HCT116 (cell line): Measurements from ENCODE around the gene HYAL1. TPM values are rescaled to one million over a fixed set of nuclear protein-coding genes. Genes with fewer than 3 reads are reported as not detected.
A peak's percentile ranks its signal among the peaks of the same experiment; 100 is the strongest.

Experiments used
- ATAC-seq: fragments of 200-7000 bp; cut with Tn5 transposase; 2 replicates; pipeline ENCODE4 v1.9.1; 2020; ENCODE audit warnings: mild to moderate bottlenecking, moderate library complexity
- BruUV-seq: library from RNA; stranded (reverse); fragments of 400-500 nt; replicated peaks from 2 replicates; lab custom pipeline; 2021; lab: Mats Ljungman, UMichigan
- CTCF ChIA-PET: fragments of 300-600 bp; sonication (Branson Sonifier 250); formaldehyde crosslinking; loops from one replicate; lab custom pipeline; 2021; ENCODE audit warnings: antibody characterized with exemption; lab: Charles Lee
- POLR2A ChIA-PET: fragments of 300-600, 350-600 bp; sonication (Branson Sonifier 250); formaldehyde crosslinking; loops from one replicate; lab custom pipeline; 2021; ENCODE audit warnings: antibody characterized with exemption; lab: Charles Lee
- RAD21 ChIA-PET, 2 experiments: fragments of 300-600 bp; sonication (Branson Sonifier 250); formaldehyde crosslinking; loops; one replicate each; lab custom pipeline; 2023; ENCODE audit warnings: low total read pairs in 2 of 2; ENCODE audit not compliant: uncharacterized antibody in 2 of 2, unreplicated experiment in 2 of 2, low non-redundant PET in 1 of 2; lab: Charles Lee
- DNase-seq: peaks from one replicate; pipeline ENCODE4 v3.0.0-alpha.2; 2010; ENCODE audit warnings: low read depth, low spot score
- H2AFZ ChIP-seq: fragments of 200-600 bp; shearing (Covaris generic), sonication (generic); 2 replicates; pipeline ENCODE4 v1.6.1; 2017; ENCODE audit warnings: low read depth, mixed run types, mixed read lengths, antibody characterized with exemption, low read length; ENCODE audit not compliant: poor library complexity, severe bottlenecking
- H3K27ac ChIP-seq: 2 replicates; pipeline ENCODE4 v1.5.1; 2012; ENCODE audit warnings: low read depth, low read length
- H3K27me3 ChIP-seq: fragments of 200-600 bp; sonication (generic); 2 replicates; pipeline ENCODE4 v1.6.1; 2016; ENCODE audit warnings: mixed run types, low read length, mixed read lengths; ENCODE audit not compliant: insufficient read depth
- H3K36me3 ChIP-seq, 2 experiments: fragments of 200-500 bp in 1 of 2; fragments of 200-600 bp in 1 of 2; sonication (Bioruptor generic) in 1 of 2; sonication (generic) in 1 of 2; 2 replicates each; pipeline versions ENCODE4 v1.5.1 to v1.6.1; 2014 to 2016; ENCODE audit warnings: low read length in 2 of 2, inconsistent platforms in 1 of 2, mixed read lengths in 1 of 2, mixed run types in 1 of 2; ENCODE audit not compliant: insufficient read depth in 2 of 2, control insufficient read depth in 1 of 2
- H3K4me1 ChIP-seq, 2 experiments: fragments of 200-600 bp in 1 of 2; sonication (generic) in 1 of 2; 2 replicates each; pipeline versions ENCODE4 v1.5.1 to v1.6.1; 2012 to 2017; ENCODE audit warnings: low read length in 2 of 2, inconsistent platforms in 1 of 2, mild to moderate bottlenecking in 1 of 2, mixed read lengths in 1 of 2, mixed run types in 1 of 2, moderate library complexity in 1 of 2; ENCODE audit not compliant: insufficient read depth in 2 of 2, control insufficient read depth in 1 of 2
- H3K4me2 ChIP-seq: fragments of 200-600 bp; sonication (generic); 2 replicates; pipeline ENCODE4 v1.6.1; 2017; ENCODE audit warnings: mixed run types, low read length, mixed read lengths
- H3K4me3 ChIP-seq, 2 experiments: fragments of 200-600 bp in 1 of 2; sonication (generic) in 1 of 2; replicated peaks in 1 of 2; 2 replicates each; pipeline ENCODE4 v1.5.1; 2011 to 2016; ENCODE audit warnings: low read length in 2 of 2, control low read depth in 1 of 2, low read depth in 1 of 2, mild to moderate bottlenecking in 1 of 2, mixed read lengths in 1 of 2, mixed run types in 1 of 2
- H3K79me2 ChIP-seq: fragments of 200-600 bp; sonication (generic); 2 replicates; pipeline ENCODE4 v1.6.1; 2017; ENCODE audit warnings: mild to moderate bottlenecking, mixed run types, low read length, moderate library complexity, mixed read lengths; ENCODE audit not compliant: insufficient read depth
- H3K9ac ChIP-seq: fragments of 200-600 bp; sonication (generic); 2 replicates; pipeline ENCODE4 v1.6.1; 2016; ENCODE audit warnings: low read length, mixed read lengths
- H3K9me2 ChIP-seq: fragments of 200-600 bp; sonication (generic), shearing (Covaris generic); 2 replicates; pipeline ENCODE4 v1.6.1; 2017; ENCODE audit warnings: mixed run types, mild to moderate bottlenecking, moderate library complexity; ENCODE audit not compliant: insufficient read depth
- H3K9me3 ChIP-seq, 2 experiments: fragments of 200-500 bp in 1 of 2; fragments of 200-600 bp in 1 of 2; sonication (Bioruptor generic) in 1 of 2; sonication (generic) in 1 of 2; 2 replicates each; pipeline ENCODE4 v1.6.1; 2014 to 2017; ENCODE audit warnings: low read length in 2 of 2, mixed read lengths in 2 of 2, inconsistent platforms in 1 of 2, low read depth in 1 of 2, mild to moderate bottlenecking in 1 of 2, mixed run types in 1 of 2, moderate library complexity in 1 of 2; ENCODE audit not compliant: control insufficient read depth in 1 of 2, insufficient read depth in 1 of 2
- H4K20me1 ChIP-seq: fragments of 200-600 bp; sonication (generic), shearing (Covaris generic); 2 replicates; pipeline ENCODE4 v1.6.1; 2017; ENCODE audit warnings: mixed run types, mild to moderate bottlenecking, moderate library complexity; ENCODE audit not compliant: insufficient read depth
- CBX3 ChIP-seq: IDR thresholded peaks from 2 replicates; pipeline ENCODE4 v1.6.1; 2012; ENCODE audit warnings: low read depth
- CEBPB ChIP-seq: IDR thresholded peaks from 2 replicates; pipeline ENCODE4 v1.6.1; 2012; ENCODE audit warnings: low read depth
- CTCF ChIP-seq, 3 experiments: fragments of 200-600 bp in 1 of 3; sonication (generic) in 1 of 3; IDR thresholded peaks in 2 of 3; conservative IDR thresholded peaks in 1 of 3; 2 replicates each; pipeline ENCODE4 v1.5.1; 2012 to 2017; ENCODE audit warnings: low read depth in 2 of 3, low read length in 2 of 3, antibody characterized with exemption in 1 of 3, borderline replicate concordance in 1 of 3, control low read depth in 1 of 3, mild to moderate bottlenecking in 1 of 3, mixed read lengths in 1 of 3, mixed run types in 1 of 3, moderate library complexity in 1 of 3; ENCODE audit not compliant: insufficient read depth in 1 of 3
- EGR1 ChIP-seq: IDR thresholded peaks from 2 replicates; pipeline ENCODE4 v1.6.1; 2012; ENCODE audit warnings: low read depth
- ELF1 ChIP-seq: IDR thresholded peaks from 2 replicates; pipeline ENCODE4 v1.6.1; 2012; ENCODE audit warnings: low read depth, borderline replicate concordance
- EZH2 ChIP-seq: fragments of 200-600 bp; sonication (generic); IDR thresholded peaks from 2 replicates; pipeline ENCODE4 v1.6.1; 2017; ENCODE audit warnings: antibody characterized with exemption, mixed run types
- EZH2phosphoT487 ChIP-seq: fragments of 200-600 bp; IDR thresholded peaks from 2 replicates; pipeline ENCODE4 v1.6.1; 2018; ENCODE audit warnings: antibody characterized with exemption, borderline replicate concordance
- FOSL1 ChIP-seq: IDR thresholded peaks from 2 replicates; pipeline ENCODE4 v1.6.1; 2012; ENCODE audit warnings: low read depth
- JUND ChIP-seq: IDR thresholded peaks from 2 replicates; pipeline ENCODE4 v1.6.1; 2012
- RAD21 ChIP-seq: IDR thresholded peaks from 2 replicates; pipeline ENCODE4 v1.6.1; 2012; ENCODE audit warnings: low read depth, mild to moderate bottlenecking
- SIN3A ChIP-seq: IDR thresholded peaks from 2 replicates; pipeline ENCODE4 v1.6.1; 2012; ENCODE audit warnings: low read depth
- SP1 ChIP-seq: IDR thresholded peaks from 2 replicates; pipeline ENCODE4 v1.6.1; 2012; ENCODE audit warnings: low read depth
- SRF ChIP-seq: IDR thresholded peaks from 2 replicates; pipeline ENCODE4 v1.6.1; 2012; ENCODE audit warnings: low read depth
- TCF7L2 ChIP-seq: IDR thresholded peaks from 2 replicates; pipeline ENCODE4 v1.7.0; 2011; ENCODE audit warnings: borderline replicate concordance, inconsistent platforms; ENCODE audit not compliant: insufficient read depth, insufficient read length; ENCODE audit errors: extremely low read depth
- YY1 ChIP-seq: IDR thresholded peaks from 2 replicates; pipeline ENCODE4 v1.6.1; 2011; ENCODE audit warnings: low read length, low read depth, moderate library complexity, mild to moderate bottlenecking; ENCODE audit not compliant: insufficient replicate concordance; ENCODE audit errors: extremely low read depth
- ZFX ChIP-seq: fragments of 450-650 bp; IDR thresholded peaks from 2 replicates; pipeline ENCODE4 v1.6.1; 2017
- ZNF274 ChIP-seq: fragments of 200-500 bp; sonication (Bioruptor generic); IDR thresholded peaks from 2 replicates; pipeline ENCODE4 v1.6.1; 2014; ENCODE audit warnings: mild to moderate bottlenecking, low read depth, low read length, inconsistent platforms
- intact Hi-C: fragments of 100-400 bp; cut with micrococcal nuclease; formaldehyde crosslinking; loops from 2 replicates; pipeline ENCODE4 v1.10.0; 2022
- total RNA-seq: library from RNA; stranded (reverse); gene quantifications from one replicate; pipeline ENCODE4 v1.2.1, GENCODE V29; 2021; ENCODE audit not compliant: unreplicated experiment

Gene HYAL1
- total RNA-seq, 1 experiment from 2014 or later, result 6.1 TPM

GRCh38 chr3:50314816-50315215 is 11.4 kb upstream of the HYAL1 start:
- intact Hi-C loops, result no loop called here
- H3K4me1 ChIP-seq, result peaks cover 55 to 74% of the 10 kb centered on the region in 2 experiments
- H3K27me3 ChIP-seq, result no peaks in the 10 kb centered on the region
- RAD21 ChIA-PET, result no interaction called here
- H4K20me1 ChIP-seq, result no peaks in the 10 kb centered on the region
- TF ChIP-seq ZNF274, result no peak
- TF ChIP-seq RAD21, result no peak
- TF ChIP-seq, all 23 proteins: peak for 0
- ATAC-seq (no peak), DNase-seq (no peak)
- Histone ChIP-seq H3K9me3 (no peaks in the 10 kb centered on the region), H2AFZ (no peak overlapping the region), H3K9me2 (no peaks in the 10 kb centered on the region), H3K79me2 (peaks cover 39% of the 10 kb centered on the region), H3K27ac (no peak overlapping the region), H3K36me3 (peaks cover 2 to 17% of the 10 kb centered on the region in 2 experiments; a peak in 1 of 4 replicates), H3K4me3 (no peak overlapping the region), H3K4me2 (0 out of 2 replicates have a peak overlapping the region, but pooled peaks have one; percentile 92), H3K9ac (no peak overlapping the region)
- ChIA-PET CTCF (no interaction called here), POLR2A (interaction anchor here (1.6 to 2.1 kb wide), 3 partner anchors 12 to 23 kb away, joined by 5 to 8 read pairs (median 5); partner anchors contain the start of genes HYAL1, HYAL3, IFRD2 and NAA80)
- no TSS peak for BruUV-seq

- RAD21 ChIA-PET, result no interaction called here
- Histone ChIP-seq H3K4me2 (no peak overlapping the region), H3K27me3 (no peaks in the 10 kb centered on the region), H4K20me1 (no peaks in the 10 kb centered on the region), H3K9me2 (no peaks in the 10 kb centered on the region), H3K27ac (no peak overlapping the region; the same call in 1 of the 2 replicates), H3K9me3 (no peaks in the 10 kb centered on the region), H3K9ac (no peak overlapping the region), H2AFZ (no peak overlapping the region), H3K4me1 (peaks cover 55 to 74% of the 10 kb centered on the region in 2 experiments), H3K36me3 (peaks cover 1 to 16% of the 10 kb centered on the region in 2 experiments; a peak in 1 of 4 replicates), H3K79me2 (peaks cover 34% of the 10 kb centered on the region), H3K4me3 (no peak overlapping the region)
- no peak for ATAC-seq
- POLR2A ChIA-PET, result interaction anchor here (1.6 to 1.9 kb wide), 2 partner anchors 11 to 15 kb away, joined by 5 to 8 read pairs; partner anchors contain the start of genes HYAL1, HYAL3 and NAA80
- BruUV-seq, result no TSS peak
- CTCF ChIA-PET, result interaction anchor here (1.0 kb wide), 1 partner anchor 10 kb away, joined by 3 read pairs; no protein-coding TSS in a partner anchor
- intact Hi-C loops, result no loop called here
- TF ChIP-seq ZFX (no peak), ELF1 (no peak), CTCF (IDR thresholded peaks at IDR 0.05 in 2 of 3, conservative IDR thresholded peaks at IDR 0.05 in 1 of 3; ENCODE audit: borderline replicate concordance in 1 of 3, insufficient read depth in 1 of 3, low read depth in 2 of 3, low read length in 2 of 3) (no peak), EGR1 (no peak), JUND (no peak), EZH2phosphoT487 (no peak), FOSL1 (no peak), SP1 (no peak), EZH2 (no peak), CBX3 (no peak), CEBPB (no peak), YY1 (no peak), SRF (no peak), TCF7L2 (no peak), SIN3A (no peak)
- DNase-seq, result no peak
Observed at GRCh38 chr3:50314342-50314741, 11.0 kb upstream of the HYAL1 start.
